HepG2 (cell line): ENCODE data around the gene MORN1.

ENCODE experiments used
- ATF7 ChIP-seq, 2 experiments: fragments of 450-650 bp in 1 of 2; sonication (generic) in 1 of 2; formaldehyde crosslinking in 1 of 2; IDR thresholded peaks; 2 replicates each; pipeline versions ENCODE4 v1.4.0 to v1.6.1; 2016 to 2020; ENCODE audit warnings: antibody characterized with exemption in 1 of 2, mild to moderate bottlenecking in 1 of 2, missing genetic modification reagents in 1 of 2
- CHD4 ChIP-seq: fragments of 200-600 bp; sonication (generic); IDR thresholded peaks from 2 replicates; pipeline ENCODE4 v1.7.0; 2017; ENCODE audit warnings: mild to moderate bottlenecking, low read length, borderline replicate concordance
- CTCF ChIP-seq: sonication (generic); formaldehyde crosslinking; IDR thresholded peaks from 2 replicates; pipeline ENCODE4 v1.5.0; 2020; ENCODE audit warnings: mild to moderate bottlenecking, missing genetic modification reagents, moderate library complexity
- HIVEP1 ChIP-seq: sonication (generic); formaldehyde crosslinking; IDR thresholded peaks from 2 replicates; pipeline ENCODE4 v1.4.0; 2020; ENCODE audit warnings: mild to moderate bottlenecking, missing genetic modification reagents
- LBX2 ChIP-seq: sonication (generic); formaldehyde crosslinking; IDR thresholded peaks from 2 replicates; pipeline ENCODE4 v1.5.0; 2020; ENCODE audit warnings: missing genetic modification reagents, mild to moderate bottlenecking, borderline replicate concordance
- MATR3 ChIP-seq: sonication (generic); formaldehyde crosslinking; IDR thresholded peaks from 2 replicates; pipeline ENCODE4 v1.4.0; 2020; ENCODE audit warnings: missing genetic modification reagents
- NCOA1 ChIP-seq: sonication (generic); formaldehyde crosslinking; IDR thresholded peaks from 2 replicates; pipeline ENCODE4 v1.9.0; 2021; ENCODE audit warnings: missing genetic modification reagents
- NR2F1 ChIP-seq, 2 experiments: fragments of 450-650 bp in 1 of 2; formaldehyde crosslinking in 1 of 2; IDR thresholded peaks; 2 replicates each; pipeline versions ENCODE4 v1.5.0 to v1.6.1; 2016 to 2020; ENCODE audit warnings: mild to moderate bottlenecking in 1 of 2, missing compliant biosample characterization in 1 of 2, missing genetic modification reagents in 1 of 2, moderate library complexity in 1 of 2
- POLR2A ChIP-seq, 2 experiments: IDR thresholded peaks; 2 replicates each; pipeline ENCODE4 v1.6.1; 2011; ENCODE audit warnings: low read depth in 2 of 2, low read length in 2 of 2, mild to moderate bottlenecking in 1 of 2, moderate library complexity in 1 of 2; ENCODE audit not compliant: insufficient read depth in 1 of 2
- RBFOX2 ChIP-seq: fragments of 200-400 bp; formaldehyde crosslinking; IDR thresholded peaks from 2 replicates; pipeline ENCODE4 v1.6.1; 2017; ENCODE audit warnings: low read depth, mild to moderate bottlenecking, low read length
- SP2 ChIP-seq: sonication (generic); formaldehyde crosslinking; IDR thresholded peaks from 2 replicates; pipeline ENCODE4 v1.5.1; 2020; ENCODE audit warnings: mild to moderate bottlenecking, missing genetic modification reagents
- TAF1 ChIP-seq: sonication (generic); formaldehyde crosslinking; IDR thresholded peaks from 2 replicates; pipeline ENCODE4 v1.4.0; 2020; ENCODE audit warnings: missing genetic modification reagents
- YEATS2 ChIP-seq: sonication (generic); formaldehyde crosslinking; IDR thresholded peaks from 2 replicates; pipeline ENCODE4 v1.4.0; 2020; ENCODE audit warnings: missing genetic modification reagents, borderline replicate concordance
- ZFX ChIP-seq: sonication (generic); formaldehyde crosslinking; IDR thresholded peaks from 2 replicates; pipeline ENCODE4 v1.4.0; 2020; ENCODE audit warnings: mild to moderate bottlenecking, low read depth, missing genetic modification reagents, moderate library complexity

GRCh38 chr1:2396059-2396458 is 4.7 kb upstream of the MORN1 start:
- no peak for TF ChIP-seq ATF7 (IDR thresholded peaks at IDR 0.05)
- no peak for TF ChIP-seq ATF7 (CRISPR knock-in tag; IDR thresholded peaks at IDR 0.05)
- TF ChIP-seq CTCF (CRISPR knock-in tag), result no peak
- no peak for TF ChIP-seq LBX2 (CRISPR knock-in tag)
- no peak for TF ChIP-seq POLR2A (IDR thresholded peaks at IDR 0.05; ENCODE audit: insufficient read depth in 1 of 2, low read depth in 2 of 2, low read length in 2 of 2)
- no peak for TF ChIP-seq MATR3 (CRISPR knock-in tag)
- TF ChIP-seq TAF1 (CRISPR knock-in tag), result no peak
- no peak for TF ChIP-seq YEATS2 (CRISPR knock-in tag)
- TF ChIP-seq ZFX, result no peak
- TF ChIP-seq RBFOX2, result no peak; the same call in 1 of the 2 replicates
- no peak for TF ChIP-seq NR2F1 (CRISPR knock-in tag; IDR thresholded peaks at IDR 0.05)
- no peak for TF ChIP-seq SP2 (CRISPR knock-in tag)
- TF ChIP-seq CHD4, result no peak
- TF ChIP-seq NCOA1 (CRISPR knock-in tag), result no peak
- TF ChIP-seq HIVEP1 (CRISPR knock-in tag), result no peak
